Measurements from ENCODE around the gene DOCK2. TPM values are rescaled to one million over a fixed set of nuclear protein-coding genes. Genes with fewer than 3 reads are reported as not detected.

The DOCK2 gene
- total and polyA plus RNA-seq, 8 donors: 0.73 to 15.6 (median 1.7) TPM

DNA sequence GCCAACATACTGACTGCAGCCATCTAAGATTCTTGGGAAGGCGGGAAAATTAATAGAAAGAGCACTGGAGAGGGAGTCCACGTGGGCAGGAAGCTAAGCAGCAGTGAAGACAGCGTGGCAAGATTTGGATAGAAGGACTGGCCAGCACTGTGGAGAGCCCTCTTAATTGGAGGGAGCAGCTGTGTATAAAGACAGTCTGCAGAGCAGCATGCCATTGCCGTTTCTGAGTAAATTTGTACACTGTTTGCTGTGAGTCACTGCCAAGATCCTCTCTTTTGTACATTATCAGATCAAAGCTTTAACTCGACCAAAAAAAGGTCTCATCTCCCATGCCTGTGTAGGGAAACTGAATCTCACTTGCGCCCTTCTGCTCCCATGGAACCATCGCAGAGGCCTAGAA lies 297.9 kb downstream of the DOCK2 start:
- H3K27ac ChIP-seq: no peak overlapping the region
- TF ChIP-seq, protein P1, sequence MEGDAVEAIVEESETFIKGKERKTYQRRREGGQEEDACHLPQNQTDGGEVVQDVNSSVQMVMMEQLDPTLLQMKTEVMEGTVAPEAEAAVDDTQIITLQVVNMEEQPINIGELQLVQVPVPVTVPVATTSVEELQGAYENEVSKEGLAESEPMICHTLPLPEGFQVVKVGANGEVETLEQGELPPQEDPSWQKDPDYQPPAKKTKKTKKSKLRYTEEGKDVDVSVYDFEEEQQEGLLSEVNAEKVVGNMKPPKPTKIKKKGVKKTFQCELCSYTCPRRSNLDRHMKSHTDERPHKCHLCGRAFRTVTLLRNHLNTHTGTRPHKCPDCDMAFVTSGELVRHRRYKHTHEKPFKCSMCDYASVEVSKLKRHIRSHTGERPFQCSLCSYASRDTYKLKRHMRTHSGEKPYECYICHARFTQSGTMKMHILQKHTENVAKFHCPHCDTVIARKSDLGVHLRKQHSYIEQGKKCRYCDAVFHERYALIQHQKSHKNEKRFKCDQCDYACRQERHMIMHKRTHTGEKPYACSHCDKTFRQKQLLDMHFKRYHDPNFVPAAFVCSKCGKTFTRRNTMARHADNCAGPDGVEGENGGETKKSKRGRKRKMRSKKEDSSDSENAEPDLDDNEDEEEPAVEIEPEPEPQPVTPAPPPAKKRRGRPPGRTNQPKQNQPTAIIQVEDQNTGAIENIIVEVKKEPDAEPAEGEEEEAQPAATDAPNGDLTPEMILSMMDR (IDR thresholded peaks at IDR 0.05): no peak
- H3K36me3 ChIP-seq: no peaks in the 10 kb centered on the region
- peaks cover 0 to 7% (median 0%) of the 10 kb centered on the region in 4 donors for H3K27me3 ChIP-seq
- ATAC-seq: no peak
- 53 to 57% methylated on average over 7 of the region's 7 CpGs for WGBS, 2 donors
- no peak for DNase-seq
- no peaks in the 10 kb centered on the region for H3K4me1 ChIP-seq
- no peaks in the 10 kb centered on the region for H3K9me3 ChIP-seq
- FAIRE-seq: no peak
- intact Hi-C loops (cut with DNase I): no loop called here
- no peak overlapping the region for H3K4me3 ChIP-seq

DNA sequence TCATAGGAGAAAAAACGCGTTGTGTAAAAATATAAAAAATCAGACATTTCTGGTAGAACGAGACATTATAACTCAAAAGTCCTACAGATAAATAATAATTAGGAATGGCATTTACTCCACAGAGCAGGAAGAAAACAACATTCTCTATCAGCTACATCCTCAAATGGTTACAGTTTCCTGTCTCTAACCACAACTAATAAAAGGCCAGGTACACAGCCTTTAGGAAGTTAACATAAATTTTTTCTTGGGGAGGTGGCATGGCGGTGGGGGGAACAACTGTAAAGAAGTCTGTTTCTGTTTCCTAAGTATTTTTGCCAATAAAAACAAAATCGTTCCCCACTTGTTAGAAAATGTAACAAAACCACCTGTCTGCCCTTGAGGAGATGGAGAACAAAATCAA lies 298.7 kb downstream of the DOCK2 start:
- FAIRE-seq (no peak), DNase-seq (no peak), ATAC-seq (no peak)
- H3K4me3 ChIP-seq: no peak overlapping the region
- TF ChIP-seq, protein P1 (IDR thresholded peaks at IDR 0.05): no peak
- H3K4me1 ChIP-seq: no peaks in the 10 kb centered on the region
- intact Hi-C loops (cut with DNase I): no loop called here
- no peaks in the 10 kb centered on the region for H3K9me3 ChIP-seq
- 64 to 76% methylated on average over 5 of the region's 5 CpGs for WGBS, 2 donors
- H3K27ac ChIP-seq: no peak overlapping the region
- H3K27me3 ChIP-seq: peaks cover 0 to 7% (median 0%) of the 10 kb centered on the region in 4 donors
- H3K36me3 ChIP-seq: no peaks in the 10 kb centered on the region

DNA sequence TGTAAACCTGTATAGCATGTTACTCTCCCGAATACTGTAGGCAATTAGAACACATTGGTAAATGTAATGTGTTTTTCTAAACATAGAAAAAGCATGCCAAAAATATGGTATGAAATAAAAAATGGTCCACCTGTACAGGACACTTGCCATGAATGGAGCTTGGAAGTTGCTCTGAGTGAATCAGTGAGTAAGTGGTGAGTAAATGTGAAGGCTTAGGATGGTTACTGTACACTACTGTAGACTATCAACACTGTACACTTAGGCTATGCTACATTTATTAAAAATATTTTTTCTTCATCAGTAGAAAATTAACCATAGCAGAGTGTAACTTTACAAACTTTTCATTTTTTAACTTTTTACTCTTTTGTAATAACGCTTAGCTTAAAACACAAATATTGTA lies 301.4 kb downstream of the DOCK2 start:
- ATAC-seq (no peak), DNase-seq (no peak), FAIRE-seq (no peak)
- Histone ChIP-seq H3K27me3 (peaks cover 0 to 7% (median 0%) of the 10 kb centered on the region in 4 donors), H3K4me3 (no peak overlapping the region), H3K36me3 (no peaks in the 10 kb centered on the region), H3K9me3 (no peaks in the 10 kb centered on the region), H3K27ac (no peak overlapping the region), H3K4me1 (no peaks in the 10 kb centered on the region)
- WGBS, 2 donors: 75 to 87% methylated on average over 2 of the region's 2 CpGs
- intact Hi-C loops (cut with DNase I): no loop called here
- TF ChIP-seq, protein P1 (IDR thresholded peaks at IDR 0.05): no peak

GRCh38 chr5:169939731-169940130 lies 302.7 kb downstream of the DOCK2 start:
- H3K4me1 ChIP-seq: no peaks in the 10 kb centered on the region
- H3K27me3 ChIP-seq: peaks cover 0 to 7% (median 0%) of the 10 kb centered on the region in 4 donors
- H3K27ac ChIP-seq: no peak overlapping the region
- ATAC-seq: no peak
- TF ChIP-seq, protein P1 (IDR thresholded peaks at IDR 0.05): no peak
- WGBS, 2 donors: 41 to 55% methylated on average over 2 of the region's 2 CpGs
- no peak overlapping the region for H3K4me3 ChIP-seq
- DNase-seq: no peak
- no peaks in the 10 kb centered on the region for H3K36me3 ChIP-seq
- intact Hi-C loops (cut with DNase I): no loop called here
- FAIRE-seq: no peak
- no peaks in the 10 kb centered on the region for H3K9me3 ChIP-seq

- TF ChIP-seq, protein P1 (IDR thresholded peaks at IDR 0.05): no peak
- Histone ChIP-seq H3K36me3 (no peaks in the 10 kb centered on the region), H3K4me1 (no peaks in the 10 kb centered on the region), H3K4me3 (no peak overlapping the region), H3K27ac (no peak overlapping the region), H3K27me3 (peaks cover 0 to 7% (median 0%) of the 10 kb centered on the region in 4 donors), H3K9me3 (no peaks in the 10 kb centered on the region)
- no peak for DNase-seq
- intact Hi-C loops (cut with DNase I): no loop called here
- 77 to 83% methylated on average over 7 of the region's 7 CpGs for WGBS, 2 donors
- no peak for ATAC-seq
- FAIRE-seq: no peak
Measured at GRCh38 chr5:169941542-169941941, 304.5 kb downstream of the DOCK2 start.
